ENCODE measurements around the gene UNC45B.

DNA sequence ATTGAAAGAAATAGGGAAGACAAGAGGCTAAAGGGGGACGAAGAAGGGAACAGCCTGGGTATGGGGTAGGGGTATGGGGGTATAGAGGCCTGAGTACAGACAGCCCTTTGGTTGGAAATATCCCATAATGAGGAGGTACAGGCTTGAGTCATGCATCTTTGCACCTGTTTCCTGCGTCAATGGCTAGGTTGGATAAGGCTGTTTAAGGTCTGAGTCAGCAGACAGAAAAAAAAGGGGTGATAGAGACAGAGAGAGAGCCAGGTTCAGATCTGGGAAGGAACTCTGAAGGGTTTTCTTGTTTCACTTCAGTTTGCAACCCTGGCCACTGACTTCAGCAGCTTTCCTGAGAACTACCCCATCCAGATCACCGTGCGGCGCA is 17.7 kb upstream of the UNC45B start:
- TF ChIP-seq, protein P1, sequence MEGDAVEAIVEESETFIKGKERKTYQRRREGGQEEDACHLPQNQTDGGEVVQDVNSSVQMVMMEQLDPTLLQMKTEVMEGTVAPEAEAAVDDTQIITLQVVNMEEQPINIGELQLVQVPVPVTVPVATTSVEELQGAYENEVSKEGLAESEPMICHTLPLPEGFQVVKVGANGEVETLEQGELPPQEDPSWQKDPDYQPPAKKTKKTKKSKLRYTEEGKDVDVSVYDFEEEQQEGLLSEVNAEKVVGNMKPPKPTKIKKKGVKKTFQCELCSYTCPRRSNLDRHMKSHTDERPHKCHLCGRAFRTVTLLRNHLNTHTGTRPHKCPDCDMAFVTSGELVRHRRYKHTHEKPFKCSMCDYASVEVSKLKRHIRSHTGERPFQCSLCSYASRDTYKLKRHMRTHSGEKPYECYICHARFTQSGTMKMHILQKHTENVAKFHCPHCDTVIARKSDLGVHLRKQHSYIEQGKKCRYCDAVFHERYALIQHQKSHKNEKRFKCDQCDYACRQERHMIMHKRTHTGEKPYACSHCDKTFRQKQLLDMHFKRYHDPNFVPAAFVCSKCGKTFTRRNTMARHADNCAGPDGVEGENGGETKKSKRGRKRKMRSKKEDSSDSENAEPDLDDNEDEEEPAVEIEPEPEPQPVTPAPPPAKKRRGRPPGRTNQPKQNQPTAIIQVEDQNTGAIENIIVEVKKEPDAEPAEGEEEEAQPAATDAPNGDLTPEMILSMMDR (conservative IDR thresholded peaks at IDR 0.05 in 1 of 2, IDR thresholded peaks at IDR 0.05 in 1 of 2; ENCODE audit: extremely low read depth in 1 of 2, insufficient read depth in 1 of 2, low read depth in 1 of 2, low read length in 2 of 2): no peak
- no peak for TF ChIP-seq EZH2 (IDR thresholded peaks at IDR 0.05; ENCODE audit: borderline replicate concordance, low read length)

All from mammary epithelial cell (primary cell).